DMS53 (cell line): ENCODE results near the gene CALR3.
"Not testable (repeated sequence)": the region's sequence is repeated elsewhere in the genome, so short reads cannot be mapped to it uniquely, and the experiment has no call there.

ENCODE experiments used
- DNase-seq: peaks from one replicate; lab custom pipeline; 2025; lab: John Stamatoyannopoulos, UW

CALR3 gene

GRCh38 chr19:16457954-16458331, 38.0 kb downstream of the CALR3 start:
- DNase-seq = no peak

GRCh38 chr19:16457195-16457953, 38.6 kb downstream of the CALR3 start:
- DNase-seq = no peak

- no peak for DNase-seq
These were observed 39.2 kb downstream of the CALR3 start for GRCh38 chr19:16456652-16457194.

GRCh38 chr19:16455489-16455888, 40.5 kb downstream of the CALR3 start:
- DNase-seq = no peak

- no peak for DNase-seq
These were observed 41.5 kb downstream of the CALR3 start for GRCh38 chr19:16454351-16454918.

GRCh38 chr19:16452325-16452724, 43.6 kb downstream of the CALR3 start:
- DNase-seq = no peak

- no peak for DNase-seq
These were observed 46.5 kb downstream of the CALR3 start for GRCh38 chr19:16449330-16449961.

GRCh38 chr19:16448872-16449271, 47.1 kb downstream of the CALR3 start:
- not testable (repeated sequence) for DNase-seq

GRCh38 chr19:16446724-16447368, 49.1 kb downstream of the CALR3 start:
- DNase-seq = no peak

GRCh38 chr19:16446108-16446723, 49.8 kb downstream of the CALR3 start:
- DNase-seq = no peak

GRCh38 chr19:16445238-16446107, 50.5 kb downstream of the CALR3 start:
- DNase-seq = no peak

GRCh38 chr19:16444269-16444600, 51.7 kb downstream of the CALR3 start:
- DNase-seq = no peak

- peak; percentile 26 for DNase-seq
These were observed 53.3 kb downstream of the CALR3 start for GRCh38 chr19:16442386-16443276.

- DNase-seq = peak; percentile 68
These were observed 54.3 kb downstream of the CALR3 start for GRCh38 chr19:16441661-16442162.

- no peak for DNase-seq
These were observed 59.1 kb downstream of the CALR3 start for GRCh38 chr19:16436780-16437332.

GRCh38 chr19:16435999-16436650, 59.8 kb downstream of the CALR3 start:
- no peak for DNase-seq

GRCh38 chr19:16435238-16435917, 60.6 kb downstream of the CALR3 start:
- no peak for DNase-seq

GRCh38 chr19:16433986-16434385, 62.0 kb downstream of the CALR3 start:
- no peak for DNase-seq

- no peak for DNase-seq
These were observed 66.2 kb downstream of the CALR3 start for GRCh38 chr19:16429759-16430091.
